ENCODE results near the gene RGS9.
A peak's percentile ranks its signal among the peaks of the same experiment; 100 is the strongest.

Gene RGS9

GRCh38 chr17:65117384-65118035 is 19.7 kb upstream of the RGS9 start:
- TF ChIP-seq CTCF (IDR thresholded peaks at IDR 0.05; ENCODE audit: low read depth, low read length), result no peak

GRCh38 chr17:65121368-65121767 is 15.8 kb upstream of the RGS9 start:
- no peak overlapping the region for H3K4me3 ChIP-seq (ENCODE audit: low read depth, low read length)
- no peak for TF ChIP-seq CTCF (IDR thresholded peaks at IDR 0.05; ENCODE audit: low read depth, low read length)

More at GRCh38 chr17:65117384-65118035, 19.7 kb upstream of the RGS9 start:
- no peak overlapping the region for H3K4me3 ChIP-seq (ENCODE audit: low read depth, low read length)

GRCh38 chr17:65121916-65122806 is 15.0 kb upstream of the RGS9 start:
- no peak for TF ChIP-seq CTCF (IDR thresholded peaks at IDR 0.05; ENCODE audit: low read depth, low read length)
- H3K4me3 ChIP-seq (ENCODE audit: low read depth, low read length), result peak overlapping the region; percentile 61; the same call in 1 of the 2 replicates

GRCh38 chr17:65122836-65123756 is 14.1 kb upstream of the RGS9 start:
- H3K4me3 ChIP-seq (ENCODE audit: low read depth, low read length), result peak overlapping the region; percentile 61
- TF ChIP-seq CTCF (IDR thresholded peaks at IDR 0.05; ENCODE audit: low read depth, low read length), result no peak

- no peak for TF ChIP-seq CTCF (IDR thresholded peaks at IDR 0.05; ENCODE audit: low read depth, low read length)
- H3K4me3 ChIP-seq (ENCODE audit: low read depth, low read length), result peak overlapping the region; percentile 61
Observed at GRCh38 chr17:65123757-65124675, 13.2 kb upstream of the RGS9 start.

- no peak for TF ChIP-seq CTCF (IDR thresholded peaks at IDR 0.05; ENCODE audit: low read depth, low read length)
- no peak overlapping the region for H3K4me3 ChIP-seq (ENCODE audit: low read depth, low read length)
Observed at GRCh38 chr17:65130832-65131231, 6.3 kb upstream of the RGS9 start.

All from WI38 (cell line).